Prostate gland (tissue), 2 donors: ENCODE results near the gene AMN1. TPM values are rescaled to one million over a fixed set of nuclear protein-coding genes. Genes with fewer than 3 reads are reported as not detected.

Experiments
- DNase-seq: peaks from one replicate; pipeline ENCODE4 v3.0.0-alpha.2; 2019; ENCODE audit warnings: low spot score
- H3K27ac ChIP-seq, 2 donors: fragments of 200-600 bp; sonication (generic); 2 replicates each; pipeline ENCODE4 v1.5.1; 2017 to 2019
- H3K27me3 ChIP-seq: fragments of 200-600 bp; sonication (generic); replicated peaks from 2 replicates; pipeline ENCODE4 v1.5.1; 2019; ENCODE audit not compliant: insufficient read depth
- H3K36me3 ChIP-seq, 2 donors: fragments of 200-600 bp; sonication (generic); 1 replicate in 1 of 2; 2 replicates in 1 of 2; pipeline versions ENCODE4 v1.5.1 to v1.8.1; 2017 to 2019
- H3K4me1 ChIP-seq: fragments of 200-600 bp; sonication (generic); replicated peaks from 2 replicates; pipeline ENCODE4 v1.5.1; 2019
- H3K4me3 ChIP-seq, 2 donors: fragments of 200-600 bp; sonication (generic); 2 replicates each; pipeline ENCODE4 v1.5.1; 2017 to 2019
- H3K9me3 ChIP-seq: fragments of 200-600 bp; sonication (generic); 2 replicates; pipeline ENCODE4 v1.5.1; 2017
- CTCF ChIP-seq, 4 experiments: fragments of 200-600 bp in 2 of 4; fragments of 450-650 bp in 2 of 4; sonication (generic) in 2 of 4; IDR thresholded peaks; 1 replicate in 3 of 4; 2 replicates in 1 of 4; pipeline ENCODE4 v1.5.1; 2016 to 2019; ENCODE audit warnings: antibody characterized with exemption in 4 of 4, mild to moderate bottlenecking in 2 of 4, moderate library complexity in 2 of 4
- POLR2A ChIP-seq: fragments of 450-650 bp; IDR thresholded peaks from one replicate; pipeline ENCODE4 v1.6.1; 2016; ENCODE audit warnings: antibody characterized with exemption, mild to moderate bottlenecking
- POLR2AphosphoS5 ChIP-seq: sonication (generic); formaldehyde crosslinking; IDR thresholded peaks from one replicate; pipeline ENCODE4 v1.6.1; 2017; ENCODE audit warnings: antibody characterized with exemption
- WGBS: methylation state at CpG from one replicate; pipeline ENCODE4 v1.1.5; 2018; 5-methylcytosine and 5-hydroxymethylcytosine counted together
- intact Hi-C: fragments of 100-400 bp; cut with DNase I; formaldehyde crosslinking; loops from one replicate; pipeline ENCODE4 v1.14.2; 2022
- total RNA-seq, 2 donors: library from RNA; depleted of rRNA; stranded (reverse); fragments of >200 nt; gene quantifications; one replicate each; pipeline ENCODE4 v1.1.0, GENCODE V29; 2016

AMN1 gene
- total RNA-seq = 10 to 100 TPM; 11.9 to 31.9 TPM

- peak; percentile 99 for DNase-seq
- Histone ChIP-seq H3K27ac (peak within 1 kb of the TSS; percentile 92 to 96), H3K4me3 (peak within 1 kb of the TSS; percentile 51 to 61), H3K36me3 (no peaks in the 10 kb centered on the region), H3K27me3 (no peaks in the 10 kb centered on the region), H3K4me1 (no peaks in the 10 kb centered on the region), H3K9me3 (no peaks in the 10 kb centered on the region)
- WGBS = 2% methylated on average over 59 of the region's 59 CpGs
- intact Hi-C loops = loop anchor here (2.0 to 5.0 kb wide), 2 partner anchors 72 to 230 kb away; partner anchors contain the start of genes ETFBKMT and RESF1
- peak in 2 of 4 experiments; percentile 35 to 47 for TF ChIP-seq CTCF (IDR thresholded peaks at IDR 0.05)
- TF ChIP-seq POLR2A = peak; percentile 82
- peak; percentile 98 for TF ChIP-seq POLR2AphosphoS5
Observed at GRCh38 chr12:31728917-31729640, at the start of gene AMN1. AMN1 (minus strand) TSS chr12:31729021; CDS start chr12:31729008, 13 bp downstream.

- no peak for DNase-seq
- no peaks in the 10 kb centered on the region for H3K9me3 ChIP-seq
- intact Hi-C loops = no loop called here
- no peak overlapping the region for H3K4me3 ChIP-seq
- WGBS = 48% methylated on average over 2 of the region's 2 CpGs
- no peak overlapping the region for H3K27ac ChIP-seq
- no peaks in the 10 kb centered on the region for H3K4me1 ChIP-seq
- TF ChIP-seq POLR2A (no peak), POLR2AphosphoS5 (no peak), CTCF (IDR thresholded peaks at IDR 0.05) (no peak)
- no peaks in the 10 kb centered on the region for H3K27me3 ChIP-seq
- no peaks in the 10 kb centered on the region for H3K36me3 ChIP-seq
Observed at GRCh38 chr12:31773867-31774266, 45.0 kb upstream of the AMN1 start.

GRCh38 chr12:31773223-31773750 is 44.5 kb upstream of the AMN1 start:
- intact Hi-C loops = no loop called here
- Histone ChIP-seq H3K27me3 (no peaks in the 10 kb centered on the region), H3K27ac (no peak overlapping the region), H3K9me3 (no peaks in the 10 kb centered on the region), H3K4me1 (no peaks in the 10 kb centered on the region), H3K36me3 (no peaks in the 10 kb centered on the region), H3K4me3 (no peak overlapping the region)
- WGBS = 54% methylated on average over 2 of the region's 2 CpGs
- TF ChIP-seq CTCF (IDR thresholded peaks at IDR 0.05) = no peak
- no peak for DNase-seq

- no peak for DNase-seq
- TF ChIP-seq POLR2A = no peak
- no peak for TF ChIP-seq CTCF (IDR thresholded peaks at IDR 0.05)
- TF ChIP-seq POLR2AphosphoS5 = no peak
- H3K27me3 ChIP-seq = no peaks in the 10 kb centered on the region
- intact Hi-C loops = no loop called here
- no peaks in the 10 kb centered on the region for H3K9me3 ChIP-seq
- 77% methylated on average over 5 of the region's 5 CpGs for WGBS
- no peaks in the 10 kb centered on the region for H3K36me3 ChIP-seq
- H3K27ac ChIP-seq = no peak overlapping the region
- H3K4me3 ChIP-seq = no peak overlapping the region
- no peaks in the 10 kb centered on the region for H3K4me1 ChIP-seq
Observed at GRCh38 chr12:31772685-31773222, 43.9 kb upstream of the AMN1 start.
